ACC112 (cell line): ENCODE data around the gene NOTCH1.
"Not testable (repeated sequence)": the region's sequence is repeated elsewhere in the genome, so short reads cannot be mapped to it uniquely, and the experiment has no call there.

Experiments used
- H2AFZ ChIP-seq: fragments of 200-600 bp; sonication (generic); one replicate; pipeline ENCODE4 v1.6.0; 2017; ENCODE audit warnings: antibody characterized with exemption, low read length; ENCODE audit not compliant: unreplicated experiment
- H3K27ac ChIP-seq: fragments of 200-600 bp; sonication (generic); 2 replicates; pipeline ENCODE4 v1.5.1; 2014; ENCODE audit warnings: low read depth, mild to moderate bottlenecking, antibody characterized with exemption, low read length, moderate library complexity
- H3K27me3 ChIP-seq: fragments of 200-600 bp; sonication (generic); 2 replicates; pipeline ENCODE4 v1.6.1; 2014; ENCODE audit warnings: mild to moderate bottlenecking, antibody characterized with exemption, low read length, moderate library complexity, mixed read lengths; ENCODE audit not compliant: insufficient read depth
- H3K36me3 ChIP-seq: fragments of 200-600 bp; sonication (generic); 2 replicates; pipeline ENCODE4 v1.6.1; 2016; ENCODE audit warnings: mild to moderate bottlenecking, antibody characterized with exemption, low read length, moderate library complexity, mixed read lengths; ENCODE audit not compliant: insufficient read depth
- H3K4me1 ChIP-seq: fragments of 200-600 bp; sonication (generic); one replicate; pipeline ENCODE4 v1.6.1; 2016; ENCODE audit warnings: low read length, mixed read lengths; ENCODE audit not compliant: insufficient read depth, unreplicated experiment, control insufficient read depth
- H3K4me3 ChIP-seq: fragments of 200-600 bp; sonication (generic); 2 replicates; pipeline ENCODE4 v1.5.1; 2014; ENCODE audit warnings: mild to moderate bottlenecking, low read depth, low read length
- H3K79me2 ChIP-seq: fragments of 200-600 bp; sonication (generic); one replicate; pipeline ENCODE4 v1.6.0; 2016; ENCODE audit warnings: low read length; ENCODE audit not compliant: control insufficient read depth, unreplicated experiment, insufficient read depth

NOTCH1 gene

DNA sequence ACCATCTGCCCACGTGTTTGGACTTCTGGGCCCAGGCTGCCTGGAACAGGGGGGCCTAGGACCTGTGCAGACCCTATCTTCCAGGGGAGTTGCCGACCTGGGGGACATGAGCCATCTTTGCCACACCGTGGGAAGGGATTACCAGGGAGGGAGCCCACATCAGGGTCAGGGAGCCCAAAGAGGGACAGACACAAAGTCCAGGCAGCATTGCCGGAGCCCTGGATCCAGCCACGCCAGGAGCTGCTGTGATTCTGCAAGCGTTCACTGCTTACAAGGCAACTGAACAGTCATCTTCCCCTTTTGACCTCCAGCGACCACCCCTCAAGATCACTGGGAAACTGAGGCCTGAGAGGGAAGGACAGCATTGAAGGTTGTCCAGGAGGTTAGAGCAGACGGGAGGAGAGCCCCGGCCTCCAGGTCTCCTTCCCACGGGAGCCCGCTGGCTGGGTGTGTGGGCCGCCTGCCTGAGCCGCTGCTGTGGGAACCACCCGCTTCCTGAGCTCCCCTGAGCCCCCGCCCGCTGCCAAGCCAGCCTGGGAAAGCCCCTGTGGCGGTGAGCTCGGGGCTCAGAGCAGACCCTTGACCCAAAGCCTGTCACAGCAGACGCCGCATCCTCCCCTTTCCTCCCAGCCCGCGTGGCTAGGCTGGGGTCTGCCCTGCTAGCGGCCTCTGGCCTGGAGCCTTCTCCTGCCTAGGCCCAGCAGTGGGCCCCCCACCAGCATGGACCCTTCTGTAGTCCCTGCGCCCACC lies 17.1 kb upstream of the NOTCH1 start:
- H3K79me2 ChIP-seq = no peaks in the 10 kb centered on the region
- H3K4me3 ChIP-seq = no peak overlapping the region
- H3K4me1 ChIP-seq = peaks cover 34% of the 10 kb centered on the region
- no peak overlapping the region for H3K27ac ChIP-seq
- H3K36me3 ChIP-seq = no peaks in the 10 kb centered on the region
- no peak overlapping the region for H2AFZ ChIP-seq
- no peaks in the 10 kb centered on the region for H3K27me3 ChIP-seq

DNA sequence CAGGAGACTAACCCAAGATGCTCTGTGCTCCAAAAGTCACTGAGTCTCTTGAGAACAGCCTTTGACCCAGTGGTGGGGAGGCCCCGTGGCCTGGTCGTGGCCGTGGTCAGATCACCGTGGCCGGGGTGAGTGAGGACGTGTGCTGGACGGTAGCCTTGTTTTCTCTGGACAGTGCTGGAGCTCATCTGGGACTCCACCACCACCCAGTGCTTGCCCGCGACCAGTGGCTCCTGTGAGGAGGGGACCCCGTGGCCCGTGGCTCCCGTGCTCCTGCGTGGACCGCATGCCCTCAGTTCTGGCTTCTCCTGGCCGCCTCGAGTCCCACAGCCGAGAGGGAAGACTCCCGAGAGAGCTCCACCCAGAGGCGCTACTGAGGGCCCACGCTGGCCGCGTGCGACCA lies 15.9 kb upstream of the NOTCH1 start:
- H3K79me2 ChIP-seq = no peaks in the 10 kb centered on the region
- H3K4me3 ChIP-seq = no peak overlapping the region
- no peaks in the 10 kb centered on the region for H3K27me3 ChIP-seq
- H3K4me1 ChIP-seq = peaks cover 34% of the 10 kb centered on the region
- H2AFZ ChIP-seq = no peak overlapping the region
- no peaks in the 10 kb centered on the region for H3K36me3 ChIP-seq
- no peak overlapping the region for H3K27ac ChIP-seq

DNA sequence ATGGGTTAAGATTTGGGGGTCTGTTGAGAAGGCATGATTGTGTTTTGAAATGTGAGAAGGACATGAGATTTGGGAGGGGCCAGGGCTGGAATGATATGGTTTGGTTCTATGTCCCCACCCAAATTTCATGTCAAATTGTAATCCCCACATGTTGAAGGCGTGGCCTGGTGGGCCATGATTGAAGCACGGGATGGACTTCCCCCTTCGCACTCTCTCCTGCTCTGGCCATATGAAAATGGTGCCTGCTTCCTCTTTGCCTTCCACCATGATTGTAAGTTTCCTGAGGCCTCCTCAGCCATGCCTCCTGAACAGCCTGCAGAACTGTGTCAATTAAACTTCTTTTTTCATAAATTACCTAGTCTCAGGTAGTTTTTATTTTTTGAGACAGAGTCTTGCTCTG lies 14.7 kb upstream of the NOTCH1 start:
- Histone ChIP-seq H3K27ac (no peak overlapping the region), H2AFZ (no peak overlapping the region), H3K4me3 (no peak overlapping the region), H3K4me1 (peaks cover 29% of the 10 kb centered on the region), H3K36me3 (no peaks in the 10 kb centered on the region), H3K27me3 (no peaks in the 10 kb centered on the region), H3K79me2 (no peaks in the 10 kb centered on the region)

DNA sequence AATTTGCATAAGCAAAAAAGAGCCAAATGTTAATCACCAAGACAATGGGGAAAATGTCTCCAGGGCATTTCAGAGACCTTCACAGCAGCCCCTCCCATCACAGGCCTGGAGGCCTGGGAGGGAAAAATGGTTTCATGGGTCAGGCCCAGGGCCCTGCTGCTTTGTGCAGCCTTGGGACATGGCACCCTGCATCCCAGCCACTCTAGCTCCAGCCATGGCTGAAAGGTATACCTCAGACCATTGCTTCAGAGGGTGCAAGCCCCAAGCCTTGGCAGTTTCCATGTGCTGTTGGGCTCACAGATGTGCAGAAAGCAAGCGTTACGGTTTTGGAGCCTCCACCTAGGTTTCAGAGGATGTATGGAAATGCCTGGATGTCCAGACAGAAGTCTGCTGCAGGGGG lies 13.5 kb upstream of the NOTCH1 start:
- not testable (repeated sequence) for H3K27me3 ChIP-seq

DNA sequence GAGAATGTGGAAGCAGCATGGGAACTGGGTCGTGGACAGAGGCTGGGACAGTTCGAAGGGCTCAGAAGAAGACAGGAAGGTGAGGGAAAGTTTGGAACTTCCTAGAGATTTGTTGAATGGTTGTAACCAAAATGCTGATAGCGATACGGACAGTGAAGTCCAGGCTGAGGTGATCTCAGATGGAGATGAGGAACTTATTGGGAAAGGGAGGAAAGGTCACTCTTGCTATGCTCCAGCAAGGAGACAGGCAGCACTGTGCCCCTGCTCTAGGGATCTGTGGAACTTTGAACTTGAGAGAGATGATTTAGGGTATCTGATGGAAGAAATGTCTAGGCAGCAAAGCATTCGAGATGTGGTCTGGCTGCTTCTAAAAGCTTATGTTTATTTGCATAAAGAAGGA lies 13.0 kb upstream of the NOTCH1 start:
- not testable (repeated sequence) for H3K36me3 ChIP-seq, H2AFZ ChIP-seq, H3K4me3 ChIP-seq, H3K27ac ChIP-seq, H3K27me3 ChIP-seq, H3K79me2 ChIP-seq
- peaks cover 13% of the 10 kb centered on the region for H3K4me1 ChIP-seq

More for the DNA sequence above, 13.5 kb upstream of the NOTCH1 start:
- peaks cover 18% of the 10 kb centered on the region for H3K4me1 ChIP-seq
- not testable (repeated sequence) for H3K4me3 ChIP-seq, H3K79me2 ChIP-seq, H2AFZ ChIP-seq, H3K27ac ChIP-seq, H3K36me3 ChIP-seq

DNA sequence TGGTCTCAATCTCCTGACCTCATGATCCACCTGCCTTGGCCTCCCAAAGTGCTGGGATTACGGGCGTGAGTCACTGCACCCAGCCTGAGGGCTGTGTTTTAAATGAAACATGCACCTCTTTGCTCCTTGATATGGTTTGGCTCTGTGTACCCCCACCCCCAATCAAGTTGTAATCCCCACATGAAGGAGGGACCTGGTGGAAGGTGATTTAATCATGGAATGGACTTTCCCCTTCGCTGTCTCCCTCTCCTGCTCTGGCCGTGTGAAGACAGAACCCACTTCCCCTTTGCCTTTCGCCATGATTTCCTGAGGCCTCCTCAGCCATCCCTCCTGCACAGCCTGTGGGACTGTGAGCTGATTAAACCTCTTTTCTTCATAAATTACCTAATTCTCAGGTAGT lies 12.5 kb upstream of the NOTCH1 start:
- no peak overlapping the region for H3K27ac ChIP-seq
- no peaks in the 10 kb centered on the region for H3K27me3 ChIP-seq
- no peaks in the 10 kb centered on the region for H3K36me3 ChIP-seq
- no peak overlapping the region for H3K4me3 ChIP-seq
- H3K79me2 ChIP-seq = no peaks in the 10 kb centered on the region
- no peak overlapping the region for H2AFZ ChIP-seq
- peaks cover 13% of the 10 kb centered on the region for H3K4me1 ChIP-seq

DNA sequence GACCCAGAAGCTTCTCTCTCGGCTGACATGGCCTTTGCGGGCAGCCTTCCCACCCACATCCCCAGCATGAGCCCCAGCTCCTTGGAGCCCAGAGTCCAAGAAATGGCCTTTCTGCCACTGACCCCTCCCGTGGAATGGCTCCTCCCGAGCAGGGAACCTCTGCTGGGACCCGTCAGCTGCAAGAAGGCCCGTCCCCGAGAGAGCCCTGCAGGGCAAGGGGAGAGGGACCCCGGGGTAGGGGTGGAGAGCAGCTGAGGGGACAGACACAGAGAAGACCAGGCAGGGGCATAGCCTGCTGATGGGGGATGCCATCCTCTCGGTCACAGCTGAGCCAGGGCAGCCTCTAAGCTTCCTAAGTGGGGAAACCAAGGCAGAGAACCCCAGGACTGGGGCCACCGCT lies 11.2 kb upstream of the NOTCH1 start:
- Histone ChIP-seq H3K27me3 (no peaks in the 10 kb centered on the region), H3K4me3 (no peak overlapping the region), H3K4me1 (peaks cover 19% of the 10 kb centered on the region), H3K36me3 (no peaks in the 10 kb centered on the region), H2AFZ (no peak overlapping the region), H3K27ac (no peak overlapping the region), H3K79me2 (no peaks in the 10 kb centered on the region)

DNA sequence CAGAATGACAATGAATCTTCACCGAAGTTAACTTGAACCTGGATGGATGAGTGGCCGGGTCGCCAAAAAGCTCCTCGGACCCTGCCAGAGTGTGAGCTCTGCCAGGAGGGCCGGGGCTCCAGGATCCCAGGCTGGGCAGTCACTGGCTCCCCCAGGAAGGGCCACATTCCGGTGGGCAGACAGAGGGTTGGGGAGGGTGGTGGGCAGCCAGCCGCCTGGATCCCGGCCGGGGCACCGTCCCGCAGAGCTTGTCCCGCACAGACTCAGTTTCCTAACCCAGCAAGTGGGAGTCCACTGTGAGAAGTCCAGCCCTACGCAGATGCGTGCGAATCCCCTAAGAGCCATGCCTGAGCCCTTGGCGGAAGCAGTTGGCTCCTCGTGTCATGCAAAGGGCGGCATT lies 10.3 kb upstream of the NOTCH1 start:
- Histone ChIP-seq H3K36me3 (no peaks in the 10 kb centered on the region), H3K79me2 (no peaks in the 10 kb centered on the region), H3K4me3 (no peak overlapping the region), H3K27me3 (no peaks in the 10 kb centered on the region), H3K4me1 (peaks cover 26% of the 10 kb centered on the region), H3K27ac (no peak overlapping the region), H2AFZ (no peak overlapping the region)

DNA sequence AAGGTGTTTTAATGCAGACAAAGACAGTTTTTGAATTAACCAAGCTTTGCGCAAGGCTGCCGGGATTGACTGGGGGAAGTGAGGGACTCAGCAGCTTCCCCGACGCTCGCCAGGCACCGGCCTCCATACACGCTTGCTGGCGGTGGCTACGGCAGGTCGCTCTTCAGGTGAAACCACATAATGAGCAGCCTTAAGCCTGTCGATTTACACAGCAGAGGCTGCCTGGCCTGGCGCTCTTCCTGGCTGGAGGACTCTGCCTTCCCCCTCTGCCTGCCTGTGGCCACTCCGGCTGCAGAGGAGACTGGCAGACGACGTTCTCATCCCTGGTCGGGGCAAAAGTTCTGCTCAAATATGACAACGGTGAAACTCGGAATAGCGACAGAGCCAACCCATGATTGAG lies 9.0 kb upstream of the NOTCH1 start:
- Histone ChIP-seq H3K27ac (no peak overlapping the region), H3K36me3 (no peaks in the 10 kb centered on the region), H3K27me3 (no peaks in the 10 kb centered on the region), H2AFZ (no peak overlapping the region), H3K4me3 (no peak overlapping the region), H3K4me1 (peaks cover 26% of the 10 kb centered on the region), H3K79me2 (no peaks in the 10 kb centered on the region)

DNA sequence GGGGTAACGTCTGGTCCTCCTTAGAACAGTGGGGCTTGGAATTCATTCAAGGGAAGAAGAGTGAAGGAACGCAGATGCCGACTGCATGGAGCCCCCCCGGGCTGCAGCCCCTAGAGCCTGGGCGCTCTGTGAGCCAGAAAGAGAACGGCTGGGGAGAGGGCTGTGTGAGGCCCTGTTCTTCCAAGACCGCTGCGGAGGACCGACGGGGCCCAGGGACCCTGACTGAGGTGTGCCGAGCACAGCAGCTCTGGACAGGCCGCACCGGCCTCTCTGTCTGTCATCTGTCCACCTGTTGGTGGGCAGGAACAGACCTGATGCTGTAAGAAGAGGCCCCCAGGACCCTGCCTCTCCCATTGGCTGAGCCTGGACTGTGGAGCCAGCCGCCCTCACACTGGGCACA lies 7.7 kb upstream of the NOTCH1 start:
- H3K79me2 ChIP-seq = no peaks in the 10 kb centered on the region
- no peak overlapping the region for H2AFZ ChIP-seq
- no peaks in the 10 kb centered on the region for H3K36me3 ChIP-seq
- no peaks in the 10 kb centered on the region for H3K27me3 ChIP-seq
- no peak overlapping the region for H3K27ac ChIP-seq
- H3K4me3 ChIP-seq = no peak overlapping the region
- H3K4me1 ChIP-seq = peaks cover 24% of the 10 kb centered on the region

DNA sequence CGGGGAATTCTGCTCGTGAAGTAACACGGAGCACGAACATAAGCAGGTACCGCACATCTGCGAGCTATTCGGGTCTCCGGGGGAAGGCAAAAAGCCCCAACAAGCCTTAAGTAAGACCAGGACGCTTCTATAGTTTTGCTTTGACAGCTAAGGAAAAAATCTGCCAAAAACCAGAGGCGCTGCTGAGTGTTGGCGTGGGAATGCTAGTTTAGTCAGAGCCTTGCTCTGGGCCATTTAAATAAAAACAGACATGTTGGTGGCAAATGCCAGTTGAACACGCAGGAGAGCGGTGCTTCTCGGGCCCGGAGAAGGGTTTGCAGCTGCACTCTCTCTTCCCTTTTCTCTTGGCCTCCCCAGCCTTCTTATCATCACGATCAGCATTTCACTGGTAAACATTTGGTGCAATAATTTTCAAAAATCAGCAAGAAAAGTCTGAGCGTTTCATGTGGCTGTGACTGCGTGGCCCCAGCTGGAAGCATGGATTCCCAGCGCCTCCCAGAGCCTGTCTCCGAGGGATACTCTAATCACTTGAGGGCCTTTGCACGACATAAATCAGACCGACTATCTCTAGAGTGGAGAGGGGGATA lies 6.4 kb upstream of the NOTCH1 start:
- H3K79me2 ChIP-seq = no peaks in the 10 kb centered on the region
- H3K4me1 ChIP-seq = peaks cover 20% of the 10 kb centered on the region
- H3K27me3 ChIP-seq = no peaks in the 10 kb centered on the region
- no peak overlapping the region for H3K27ac ChIP-seq
- peak overlapping the region; percentile 7 for H2AFZ ChIP-seq
- no peaks in the 10 kb centered on the region for H3K36me3 ChIP-seq
- H3K4me3 ChIP-seq = peak overlapping the region; percentile 64
